Airway epithelial cell (primary cell): ENCODE results near the gene PYDC2. TPM values are rescaled to one million over a fixed set of nuclear protein-coding genes. Genes with fewer than 3 reads are reported as not detected.

Experiments
- total RNA-seq: library from RNA; depleted of rRNA; stranded (reverse); fragments of >200 nt; gene quantifications from 2 replicates; pipeline ENCODE4 v1.2.3, GENCODE V29; 2015

Gene PYDC2
- total RNA-seq = not detected in 2 replicates

GRCh38 chr3:191461113-191461595 lies at the start of gene PYDC2:
Gene PYDC2, plus strand, starts transcription at chr3:191461163. Its CDS starts 0 bp downstream, at chr3:191461163.

Other genes with a start within 250 kb of the PYDC2 start
- 37.2 and 43.6 TPM in 2 replicates for gene CCDC50, start 131.8 kb upstream of the PYDC2 start, total RNA-seq
- gene UTS2B, start 130.6 kb upstream of the PYDC2 start, total RNA-seq = not detected in 2 replicates